ENCODE measurements around the gene TLDC2.
A peak's percentile ranks its signal among the peaks of the same experiment; 100 is the strongest.
"Not testable (repeated sequence)": the region's sequence is repeated elsewhere in the genome, so short reads cannot be mapped to it uniquely, and the experiment has no call there.

The TLDC2 gene

DNA sequence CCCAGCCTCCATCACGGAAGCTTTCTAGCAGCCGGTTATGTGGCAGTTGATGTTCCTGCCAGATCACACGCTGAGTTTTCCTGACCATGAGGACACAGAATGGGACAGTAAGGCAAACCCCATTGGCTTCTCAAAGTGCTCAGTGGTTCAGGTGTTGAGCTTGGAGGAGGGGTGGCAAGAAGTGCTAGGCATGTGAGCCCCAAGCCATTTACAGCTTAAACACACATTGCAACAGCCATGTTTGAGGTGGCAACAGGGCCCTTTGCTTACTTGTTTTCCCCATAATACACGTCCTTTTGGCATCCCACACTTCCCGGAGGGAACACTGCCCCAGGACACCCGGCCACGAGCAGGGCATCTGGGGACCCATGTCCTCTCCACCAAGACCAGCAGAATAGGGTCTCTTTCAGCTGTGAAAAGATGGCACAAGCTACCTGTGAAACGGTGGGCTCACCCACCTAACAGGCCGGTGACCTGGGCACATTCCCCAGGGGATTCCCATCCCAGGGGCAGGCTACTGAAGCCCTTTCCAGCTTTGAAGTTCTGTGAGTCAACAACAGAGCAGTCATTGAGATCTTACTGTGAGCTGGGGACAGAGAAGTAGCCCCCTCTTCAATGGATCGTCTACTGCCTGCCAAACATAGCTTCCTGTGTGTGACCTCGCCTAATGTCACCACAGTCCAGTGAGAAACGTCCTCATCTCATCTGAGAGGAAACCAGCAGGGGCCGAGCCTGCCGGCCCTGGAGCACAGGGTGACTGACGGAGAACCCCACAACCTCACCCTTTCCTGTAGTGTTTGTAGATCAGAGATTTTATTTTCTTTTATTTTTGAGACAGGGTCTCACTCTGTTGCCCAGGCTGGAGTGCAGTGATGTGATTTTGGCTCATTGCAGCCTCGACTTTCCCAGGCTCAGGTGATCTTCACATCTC is 4.0 kb upstream of the TLDC2 start:
- DNase-seq: no peak

DNA sequence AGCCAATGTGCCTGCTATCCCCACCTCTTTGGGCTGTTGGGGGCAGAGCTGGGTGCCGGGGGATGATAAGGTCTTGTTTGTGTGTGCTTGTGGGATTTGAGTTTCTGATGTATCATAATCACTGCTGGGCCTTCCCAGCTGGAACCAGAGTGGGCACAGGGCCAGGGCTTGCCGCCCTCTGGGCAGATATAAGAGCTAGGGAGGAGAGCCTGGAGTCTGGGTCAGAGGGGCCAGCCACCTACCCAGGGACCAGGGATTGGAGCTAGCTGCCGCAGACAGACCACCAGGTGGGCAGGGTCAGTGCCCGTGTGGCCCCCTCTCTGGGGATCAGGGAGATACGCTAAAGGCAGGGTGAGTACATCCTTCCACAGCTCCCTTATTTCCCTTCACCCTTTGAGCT is 3.1 kb upstream of the TLDC2 start:
- DNase-seq: no peak

DNA sequence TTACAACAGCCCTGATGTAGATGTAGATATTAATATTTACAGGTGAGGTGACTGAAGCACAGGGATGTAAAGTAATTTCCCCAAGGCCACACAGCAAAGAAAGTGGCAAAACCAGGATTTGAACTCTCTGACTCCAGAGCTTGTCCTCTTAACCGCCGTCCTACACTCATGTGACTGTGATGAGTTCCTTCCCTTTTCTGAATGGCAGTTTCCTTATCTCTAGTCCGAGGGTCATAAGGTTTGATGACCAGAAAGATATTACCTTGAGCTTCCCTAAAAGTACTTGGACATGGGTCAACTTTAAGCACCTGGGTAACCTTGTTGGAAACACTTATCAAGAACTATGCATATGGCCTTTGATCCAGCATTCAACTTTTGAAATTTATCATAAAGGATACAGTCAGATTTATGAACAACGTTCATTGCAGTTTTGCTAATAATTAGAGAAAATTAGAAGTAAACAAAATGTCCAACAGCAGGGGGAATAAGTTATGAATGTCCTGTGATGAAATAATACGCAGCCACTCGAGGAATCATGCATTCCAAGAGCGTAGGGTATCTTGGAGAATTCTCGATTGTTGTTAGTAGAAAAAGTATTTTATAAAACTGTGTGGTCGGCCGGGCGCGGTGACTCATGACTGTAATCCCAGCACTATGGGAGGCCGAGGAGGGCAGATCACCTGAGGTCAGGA is 2.3 kb upstream of the TLDC2 start:
- no peak for DNase-seq

DNA sequence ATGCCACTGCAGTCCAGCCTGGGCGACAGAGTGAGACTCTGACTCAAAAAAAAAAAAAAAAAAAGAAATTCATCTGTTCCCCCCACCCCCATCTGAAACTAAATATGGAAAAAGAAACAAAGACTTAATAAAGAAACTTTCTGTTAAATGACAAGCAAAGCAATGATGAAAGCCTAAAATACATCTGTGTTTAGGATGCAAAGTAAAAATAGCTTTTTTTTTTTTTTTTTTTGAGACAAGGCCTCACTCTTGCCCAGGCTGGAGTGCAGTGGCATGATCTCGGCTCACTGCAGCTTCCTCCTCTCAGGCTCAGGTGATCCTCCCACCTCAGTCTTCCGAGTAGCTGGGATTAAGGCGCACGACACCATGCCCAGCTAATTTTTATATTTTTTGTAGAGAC is 845 bp upstream of the TLDC2 start:
- DNase-seq: not testable (repeated sequence)

DNA sequence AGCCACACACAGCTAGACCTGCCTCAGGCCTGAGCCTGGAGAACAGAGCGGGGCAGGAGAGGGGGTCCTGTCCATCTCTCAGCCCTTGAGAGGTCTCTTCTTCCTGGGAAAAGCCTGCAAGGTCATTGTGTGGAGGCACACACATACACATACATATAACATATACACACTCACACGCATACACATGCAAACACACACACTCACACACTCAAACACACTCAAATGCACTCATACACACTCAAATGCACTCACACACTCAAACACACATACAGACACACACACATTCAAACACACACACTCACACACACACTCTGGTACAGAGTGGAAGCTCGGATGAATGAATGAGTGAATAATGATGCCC is 515 bp downstream of the TLDC2 start:
- DNase-seq: no peak

DNA sequence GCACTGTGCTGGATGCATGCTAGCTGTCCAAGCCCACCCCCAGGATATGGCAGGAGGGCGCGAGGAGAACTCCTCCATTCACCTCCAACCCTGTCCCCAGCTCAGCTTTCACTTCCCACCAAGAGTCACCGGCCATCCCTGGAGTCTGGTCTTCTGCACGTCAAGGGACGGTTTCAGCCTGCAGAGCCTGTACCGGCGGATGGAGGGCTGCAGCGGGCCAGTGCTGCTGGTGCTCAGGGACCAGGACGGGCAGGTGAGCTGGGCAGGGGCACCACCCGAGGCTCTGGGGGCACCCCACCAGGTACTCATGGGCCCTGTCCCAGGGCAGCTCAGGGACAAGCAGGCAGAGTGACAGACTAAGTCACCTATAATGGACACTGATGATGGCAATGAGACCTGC is 3.0 kb downstream of the TLDC2 start:
- no peak for DNase-seq

DNA sequence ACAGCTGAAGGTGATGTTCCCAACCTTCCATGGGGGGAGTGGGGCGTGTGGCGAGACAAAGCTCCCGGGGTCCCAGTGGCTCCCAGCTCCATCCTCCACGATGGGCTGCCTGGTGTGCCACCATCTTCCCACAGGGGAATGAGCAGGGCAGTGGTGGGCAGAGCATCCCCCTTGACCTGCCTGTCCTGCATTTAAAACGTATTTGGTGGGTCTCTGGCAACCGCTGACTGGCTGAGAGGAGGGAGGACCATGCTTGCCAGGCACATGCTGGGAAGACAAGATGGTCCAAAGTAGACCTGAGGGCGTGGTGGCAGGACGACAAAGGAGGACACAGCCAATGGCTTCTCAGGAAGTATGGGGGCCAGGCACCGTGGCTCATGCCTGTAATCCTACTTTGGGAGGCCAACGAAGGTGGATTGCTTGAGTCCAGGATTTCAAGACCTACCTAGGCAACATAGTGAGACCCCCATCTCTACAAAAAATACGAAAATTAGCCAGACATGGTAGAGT is 4.9 kb downstream of the TLDC2 start:
- no peak for DNase-seq

DNA sequence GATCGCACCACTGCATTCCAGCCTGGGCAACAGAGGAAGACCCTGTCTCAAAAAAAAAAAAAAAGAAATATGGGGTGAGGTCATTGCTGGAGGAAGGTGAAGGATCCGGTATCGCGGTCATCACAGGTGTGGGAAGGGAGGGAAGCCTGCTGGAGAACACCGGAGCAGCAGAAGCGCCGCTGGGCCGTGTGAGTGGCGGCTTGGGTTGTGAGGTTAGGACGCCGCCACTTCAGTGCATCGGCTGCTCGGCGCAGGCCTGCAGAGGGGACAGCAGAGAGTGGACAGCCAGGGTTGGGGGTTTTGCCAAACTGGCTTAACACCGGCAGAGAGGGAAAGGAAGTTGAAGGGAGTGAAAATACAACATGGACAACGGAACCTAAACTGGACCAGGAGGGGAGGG is 5.4 kb downstream of the TLDC2 start:
- no peak for DNase-seq

DNA sequence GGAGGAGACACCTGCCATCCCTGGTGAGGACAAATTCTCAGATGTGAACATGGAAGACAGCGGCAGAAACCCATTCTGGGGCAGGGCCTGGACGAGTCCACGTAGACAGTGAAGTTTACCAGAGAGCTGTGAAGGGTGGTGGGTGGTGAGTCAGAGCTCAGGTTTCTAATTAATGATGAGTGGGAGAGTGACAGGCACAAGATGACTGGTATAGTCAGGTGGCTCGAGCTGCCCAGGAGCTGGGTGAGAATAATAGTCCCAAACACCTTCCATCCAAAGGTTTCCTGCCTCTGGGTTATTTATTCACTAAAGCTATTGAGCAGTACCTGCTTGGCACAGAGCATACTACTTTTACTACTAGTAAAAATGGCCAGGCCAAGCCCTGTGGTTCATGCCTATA is 6.0 kb downstream of the TLDC2 start:
- DNase-seq: no peak

DNA sequence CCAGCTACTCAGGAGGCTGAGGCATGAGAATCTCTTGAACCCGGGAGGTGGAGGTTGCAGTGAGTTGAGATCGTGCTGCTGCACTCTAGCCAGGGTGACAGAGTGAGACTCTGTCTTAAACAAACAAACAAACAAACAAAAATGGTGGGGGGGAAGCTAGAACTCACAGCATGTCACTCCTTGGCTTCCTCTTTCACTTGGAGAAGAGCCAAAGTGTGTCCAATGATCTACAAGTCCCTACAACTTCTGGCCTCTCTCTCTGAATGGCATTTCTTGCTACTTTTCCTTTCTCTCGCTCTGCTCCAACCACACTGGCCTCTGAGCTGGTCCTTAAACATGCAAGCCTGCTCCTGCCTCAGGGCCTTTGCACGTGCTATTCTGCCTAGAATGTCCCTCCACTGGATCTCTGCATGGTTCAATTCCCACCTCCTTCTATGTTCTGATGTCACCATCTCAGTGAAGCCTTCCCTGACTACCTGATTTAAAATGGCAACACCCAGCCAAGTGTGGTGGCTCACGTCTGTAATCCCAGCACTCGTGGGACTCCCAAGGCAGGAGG is 8.1 kb downstream of the TLDC2 start:
- DNase-seq: no peak

DNA sequence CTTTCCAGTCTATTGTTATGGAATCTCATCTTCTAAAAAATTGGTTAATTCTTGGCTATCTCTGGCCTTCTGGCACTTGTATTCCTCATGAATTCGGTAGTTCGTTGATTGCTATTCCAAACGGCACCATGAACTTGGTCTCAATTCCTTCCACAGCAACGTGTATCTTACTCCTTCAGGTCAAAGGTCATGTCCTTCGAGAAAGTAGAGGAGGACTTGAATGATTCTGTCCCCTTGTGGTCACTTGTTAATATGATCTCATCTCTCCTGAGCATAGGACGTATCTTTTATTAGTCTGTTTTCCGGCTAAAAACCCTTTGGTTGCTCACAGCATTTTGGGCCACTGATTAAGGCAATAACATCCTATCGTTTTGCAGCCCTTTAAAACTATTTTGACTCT is 9.4 kb downstream of the TLDC2 start:
- no peak for DNase-seq

DNA sequence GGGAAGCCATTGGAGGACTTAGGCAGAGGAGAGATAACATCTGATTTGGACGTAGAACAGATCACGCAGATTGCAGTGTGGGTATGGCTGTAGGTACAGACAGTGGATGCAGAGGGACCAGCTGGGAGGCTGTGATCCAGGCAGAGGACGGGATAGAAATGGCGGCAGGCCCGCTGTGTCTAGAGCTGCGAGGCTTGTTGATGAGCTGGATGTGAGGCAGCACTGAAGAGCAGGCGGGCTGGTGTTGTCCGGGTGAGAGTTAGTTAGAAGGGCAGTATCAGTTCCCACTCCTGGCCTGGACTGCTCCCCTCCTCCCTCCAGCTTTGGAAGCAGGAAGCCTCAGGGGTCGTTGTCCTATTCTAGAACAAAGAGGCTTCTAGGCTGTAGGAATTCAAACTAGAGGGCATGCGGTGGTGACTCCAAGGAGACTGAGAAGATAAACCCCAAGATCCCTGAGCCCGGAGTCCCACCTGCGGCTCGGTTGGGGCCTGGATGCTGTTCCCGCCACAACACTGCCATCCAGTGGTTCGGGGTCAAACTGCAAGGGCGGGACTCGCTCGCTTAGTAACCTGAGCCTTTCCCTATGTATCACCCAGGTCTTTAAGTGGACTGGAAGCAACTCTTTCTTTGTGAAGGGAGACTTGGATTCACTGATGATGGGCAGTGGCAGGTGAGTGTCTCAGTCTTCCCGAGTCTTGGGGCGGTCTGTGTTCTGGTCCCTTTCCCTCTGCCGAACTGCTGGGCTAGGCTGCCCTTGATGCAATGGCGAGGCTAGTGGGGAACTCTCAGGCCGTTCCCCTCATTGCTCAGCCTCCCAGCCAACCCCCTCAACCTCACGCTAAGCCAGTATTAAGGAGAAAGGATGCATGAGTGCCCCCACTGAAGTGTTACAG is 11.2 kb downstream of the TLDC2 start:
- DNase-seq: peak; percentile 46 to 59

DNA sequence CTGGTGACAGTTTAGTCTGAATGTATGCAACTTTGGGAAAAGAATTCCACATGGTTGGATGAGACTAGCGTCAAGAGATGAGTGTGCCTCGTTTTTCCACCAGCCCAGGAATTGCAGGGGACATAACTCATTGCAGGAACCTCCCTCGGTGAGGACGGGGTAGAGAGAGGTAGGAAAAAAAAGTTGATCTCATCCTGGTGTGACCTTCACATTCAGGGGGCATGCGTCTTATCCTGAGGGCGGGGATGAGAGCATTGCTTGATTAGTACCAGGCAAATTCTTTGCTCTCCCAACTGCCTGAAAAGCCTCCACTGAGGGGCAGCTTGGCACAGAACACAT is 11.8 kb downstream of the TLDC2 start:
- DNase-seq: no peak

DNA sequence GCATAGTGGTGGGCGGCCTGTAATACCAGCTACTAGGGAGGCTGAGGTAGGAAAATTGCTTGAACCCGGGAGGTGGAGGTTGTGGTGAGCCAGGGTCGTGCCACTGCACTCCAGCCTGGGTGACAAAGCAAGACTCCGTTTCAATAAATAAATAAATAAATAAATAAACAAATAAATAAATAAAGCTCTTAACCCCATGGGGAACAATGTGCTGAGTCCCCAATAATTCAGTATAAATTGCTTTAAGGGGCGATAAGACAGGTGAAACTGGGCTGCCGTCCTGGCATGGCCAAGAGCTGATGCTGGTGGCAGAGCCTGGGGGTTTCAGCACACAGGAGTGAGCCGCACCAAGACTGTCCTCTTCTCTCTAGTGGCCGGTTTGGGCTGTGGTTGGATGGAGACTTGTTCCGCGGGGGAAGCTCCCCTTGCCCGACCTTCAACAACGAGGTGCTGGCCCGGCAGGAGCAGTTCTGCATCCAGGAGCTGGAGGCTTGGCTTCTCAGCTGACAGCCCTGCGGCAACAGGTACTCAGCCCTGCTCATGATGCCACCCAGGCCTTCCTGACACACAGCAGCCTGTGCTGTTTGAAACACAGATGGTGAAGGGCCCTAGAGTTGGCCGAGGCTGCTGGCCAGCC is 13.1 kb downstream of the TLDC2 start:
- DNase-seq: no peak

DNA sequence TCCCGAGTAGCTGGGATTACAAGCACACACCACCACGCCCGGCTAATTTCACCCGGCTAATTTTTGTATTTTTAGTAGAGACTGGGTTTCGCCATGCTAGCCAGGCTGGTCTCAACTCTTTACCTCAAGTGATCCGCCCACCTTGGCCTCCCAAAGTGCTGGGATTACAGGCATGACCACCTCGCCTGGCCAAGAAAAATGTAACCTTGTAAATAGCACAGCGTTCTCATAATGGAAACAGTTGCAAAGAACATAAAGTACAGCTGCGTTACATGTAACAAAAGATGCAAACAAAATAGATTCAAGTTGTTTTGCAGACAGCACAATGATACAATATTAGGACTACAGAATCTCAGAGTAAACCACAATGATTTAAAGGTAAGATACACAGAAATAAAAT is 14.6 kb downstream of the TLDC2 start:
- DNase-seq: no peak

DNA sequence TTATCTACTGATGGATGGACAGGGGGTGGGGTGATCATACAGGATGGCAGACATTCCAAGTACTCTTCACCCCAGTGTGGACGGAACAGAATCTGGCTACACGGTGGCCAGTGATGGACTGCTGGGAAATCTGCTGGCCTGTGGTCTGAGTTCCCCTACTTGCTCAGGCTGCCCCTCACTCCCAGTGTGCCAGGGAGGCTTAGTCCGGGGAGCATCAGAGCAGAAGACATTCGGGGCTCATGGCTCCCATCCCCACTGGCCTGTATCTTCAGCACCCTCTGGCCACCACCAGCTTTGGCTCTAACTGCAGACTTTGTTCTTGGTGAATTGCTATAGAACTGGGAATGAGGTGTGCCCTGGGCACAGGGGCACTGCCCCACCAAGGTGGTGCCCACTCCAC is 15.3 kb downstream of the TLDC2 start:
- DNase-seq: no peak

DNA sequence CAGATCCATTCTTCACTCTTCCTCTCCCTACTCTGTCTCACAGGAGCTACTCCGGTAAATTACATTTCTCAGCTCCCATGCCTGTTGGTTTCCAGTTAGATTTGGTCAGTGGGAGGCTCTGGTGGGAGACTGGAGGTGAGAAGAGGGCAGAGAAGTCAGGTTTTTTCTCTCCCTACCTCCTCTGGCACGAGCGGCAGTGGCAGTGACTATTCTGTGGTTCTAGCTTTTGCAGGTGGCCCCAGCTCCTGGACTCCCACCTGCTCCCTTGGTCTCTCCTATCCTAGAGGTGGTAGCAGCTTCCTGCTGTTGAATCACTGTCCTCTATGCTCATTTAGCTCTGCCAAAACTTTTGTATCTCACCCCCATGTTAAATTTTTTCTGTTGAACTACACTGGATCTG is 17.9 kb downstream of the TLDC2 start:
- DNase-seq: no peak

DNA sequence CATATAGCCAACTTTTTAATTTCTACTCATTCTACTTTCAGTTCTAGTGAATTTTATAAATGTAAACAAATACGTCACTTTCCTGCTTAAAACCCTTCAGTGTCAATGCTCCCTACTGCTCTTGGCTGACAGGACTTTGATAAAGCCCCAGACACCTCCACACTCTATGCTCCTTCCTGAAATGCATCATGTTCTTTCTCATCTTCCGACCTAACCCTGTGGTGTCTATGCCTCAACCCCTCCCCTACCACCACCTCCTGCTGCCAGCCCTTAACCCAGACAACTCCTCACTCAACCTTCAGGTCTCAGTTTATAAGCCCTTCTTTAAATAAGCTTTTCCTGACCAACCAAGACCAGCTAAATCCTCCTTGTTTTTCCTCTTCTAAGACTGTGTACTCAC is 19.1 kb downstream of the TLDC2 start:
- DNase-seq: no peak

DNA sequence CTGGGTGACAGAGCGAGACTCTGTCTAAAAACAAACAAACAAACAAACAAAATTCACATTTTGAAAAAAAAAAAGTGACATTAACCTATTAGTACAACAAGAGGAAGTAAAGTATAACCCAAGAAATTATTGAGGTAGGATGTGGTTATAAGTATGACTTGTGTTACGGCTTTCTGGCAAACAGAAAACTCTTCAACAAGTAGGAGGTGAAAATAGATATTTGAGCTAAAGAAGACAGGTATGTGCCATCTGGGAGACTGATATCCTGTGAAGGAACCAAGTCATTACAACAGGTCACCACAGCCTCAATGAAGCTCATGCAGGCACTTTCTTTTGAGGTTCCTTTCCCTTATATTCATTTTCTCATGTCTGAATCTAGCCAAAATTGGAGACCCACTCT is 28.8 kb downstream of the TLDC2 start:
- DNase-seq: no peak

DNA sequence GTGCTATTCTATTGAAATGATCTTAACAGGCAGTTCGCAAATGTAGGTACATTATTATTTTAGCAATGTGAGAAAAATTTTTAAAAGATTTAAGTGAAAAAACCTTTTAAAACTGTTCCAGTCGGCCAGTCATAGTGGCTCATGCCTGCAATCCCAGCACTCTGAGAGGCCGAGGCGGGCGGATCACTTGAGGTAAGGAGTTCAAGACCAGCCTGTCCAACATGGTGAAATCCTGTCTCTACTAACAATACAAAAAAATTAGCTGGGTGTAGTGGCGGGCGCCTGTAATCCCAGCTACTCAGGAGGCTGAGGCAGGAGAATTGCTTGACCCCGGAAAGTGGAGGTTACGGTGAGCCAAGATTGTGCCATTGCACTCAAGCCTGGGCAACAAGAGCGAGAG is 29.6 kb downstream of the TLDC2 start:
- DNase-seq: not testable (repeated sequence)

DNA sequence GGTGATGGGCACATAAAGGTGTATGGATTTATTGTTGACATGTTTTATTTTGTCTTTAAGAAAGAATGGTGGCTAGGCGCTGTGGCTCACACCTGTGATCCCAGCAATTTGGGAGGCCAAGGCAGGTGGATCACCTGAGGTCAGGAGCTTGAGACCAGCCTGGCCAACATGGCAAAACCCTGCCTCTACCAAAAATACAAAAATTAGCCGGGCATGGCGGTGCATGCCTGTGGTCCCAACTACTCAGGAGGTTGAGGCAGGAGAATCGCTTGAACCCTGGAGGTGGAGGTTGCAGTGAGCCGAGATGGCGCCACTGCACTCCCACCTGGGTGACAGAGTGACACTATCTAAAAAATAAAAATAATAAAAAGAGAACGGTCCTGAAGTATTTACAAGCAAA is 30.1 kb downstream of the TLDC2 start:
- DNase-seq: not testable (repeated sequence)

DNA sequence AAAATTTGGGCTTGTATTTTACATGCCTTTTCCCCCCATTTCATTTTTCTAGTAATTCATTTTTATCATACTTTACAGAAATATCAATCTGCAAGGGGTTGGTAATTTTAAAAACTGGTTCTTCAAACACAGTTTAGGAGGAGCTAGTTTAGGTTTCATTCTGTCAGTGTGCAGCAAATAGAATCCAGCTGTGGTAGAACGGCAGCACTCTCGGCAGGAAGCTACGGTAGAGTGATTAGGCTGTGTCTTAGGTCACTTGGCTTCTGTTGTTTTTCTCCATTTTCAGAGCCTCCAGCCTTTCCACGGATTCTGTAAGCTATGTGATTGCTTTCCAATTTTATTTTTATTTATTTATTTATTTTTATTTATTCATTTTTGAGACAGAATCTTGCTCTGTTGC is 32.7 kb downstream of the TLDC2 start:
- DNase-seq: no peak

DNA sequence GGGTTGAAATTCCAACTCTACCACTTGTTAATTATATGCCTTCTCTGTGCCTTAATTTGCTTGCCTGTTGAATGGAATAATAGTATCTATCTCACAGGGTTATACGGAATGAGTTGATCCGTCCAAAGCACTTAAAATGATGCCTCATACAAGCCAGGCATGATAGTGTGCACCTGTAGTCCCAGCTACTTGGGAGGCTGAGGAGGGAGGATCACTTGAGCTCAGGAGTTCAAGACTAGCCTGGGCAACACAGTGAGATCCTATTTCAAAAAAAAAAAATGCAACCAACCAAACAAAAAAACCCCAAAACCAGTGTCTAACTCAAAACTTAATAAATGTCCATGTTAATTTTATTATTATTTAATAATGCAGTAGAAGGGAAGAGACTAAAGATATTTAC is 40.3 kb downstream of the TLDC2 start:
- DNase-seq: no peak
